Putamen (tissue), 1 donor: ENCODE results near the gene ANK3.

Source experiments
- DNase-seq: peaks from one replicate; pipeline ENCODE4 v3.0.0-alpha.2; 2016; ENCODE audit warnings: low spot score

Gene ANK3

GRCh38 chr10:60377042-60377352, 12.7 kb downstream of the ANK3 start:
- DNase-seq = no peak

GRCh38 chr10:60376221-60377041, 13.2 kb downstream of the ANK3 start:
- no peak for DNase-seq

- DNase-seq = no peak
Observed at GRCh38 chr10:60375293-60376004, 14.2 kb downstream of the ANK3 start.

GRCh38 chr10:60374836-60375235, 14.8 kb downstream of the ANK3 start:
- no peak for DNase-seq

GRCh38 chr10:60372436-60372835, 17.2 kb downstream of the ANK3 start:
- no peak for DNase-seq

GRCh38 chr10:60369547-60369930, 20.1 kb downstream of the ANK3 start:
- no peak for DNase-seq

GRCh38 chr10:60368875-60369546, 20.7 kb downstream of the ANK3 start:
- no peak for DNase-seq

- no peak for DNase-seq
Observed at GRCh38 chr10:60367901-60368300, 21.8 kb downstream of the ANK3 start.

- DNase-seq = no peak
Observed at GRCh38 chr10:60367431-60367830, 22.2 kb downstream of the ANK3 start.

GRCh38 chr10:60367024-60367423, 22.7 kb downstream of the ANK3 start:
- DNase-seq = no peak

- DNase-seq = no peak
Observed at GRCh38 chr10:60363187-60363586, 26.5 kb downstream of the ANK3 start.

GRCh38 chr10:60362461-60362860, 27.2 kb downstream of the ANK3 start:
- no peak for DNase-seq

- DNase-seq = no peak
Observed at GRCh38 chr10:60359066-60359465, 30.6 kb downstream of the ANK3 start.

- DNase-seq = no peak
Observed at GRCh38 chr10:60358282-60358681, 31.4 kb downstream of the ANK3 start.

GRCh38 chr10:60353519-60354258, 36.0 kb downstream of the ANK3 start:
- DNase-seq = peak; percentile 83

GRCh38 chr10:60352105-60352504, 37.6 kb downstream of the ANK3 start:
- DNase-seq = no peak

GRCh38 chr10:60351191-60351853, 38.4 kb downstream of the ANK3 start:
- no peak for DNase-seq

GRCh38 chr10:60350400-60350799, 39.3 kb downstream of the ANK3 start:
- no peak for DNase-seq

GRCh38 chr10:60349426-60349825, 40.2 kb downstream of the ANK3 start:
- no peak for DNase-seq

- no peak for DNase-seq
Observed at GRCh38 chr10:60348982-60349381, 40.7 kb downstream of the ANK3 start.

GRCh38 chr10:60347270-60347669, 42.4 kb downstream of the ANK3 start:
- DNase-seq = no peak

GRCh38 chr10:60346661-60347060, 43.0 kb downstream of the ANK3 start:
- no peak for DNase-seq
